ENCODE measurements around the gene PCDHA8.
A peak's percentile ranks its signal among the peaks of the same experiment; 100 is the strongest.
"Not testable (repeated sequence)": the region's sequence is repeated elsewhere in the genome, so short reads cannot be mapped to it uniquely, and the experiment has no call there.

The PCDHA8 gene

GRCh38 chr5:140840978-140841962, at the start of gene PCDHA8:
Gene PCDHA8, plus strand, starts transcription at chr5:140841187. Its CDS starts 135 bp downstream, at chr5:140841322.
- no peaks in the 10 kb centered on the region for H3K27me3 Mint-ChIP-seq (ENCODE audit: low read depth)
- H3K4me3 Mint-ChIP-seq, result no peak within 1 kb of the TSS
- H3K36me3 Mint-ChIP-seq (ENCODE audit: low read depth), result no peaks in the 10 kb centered on the region
- H3K9me3 Mint-ChIP-seq, result peaks cover 29% of the 10 kb centered on the region
- H3K27ac Mint-ChIP-seq, result peak within 1 kb of the TSS; percentile 8
- no peaks in the 10 kb centered on the region for H3K4me1 Mint-ChIP-seq (ENCODE audit: low read depth)

DNA sequence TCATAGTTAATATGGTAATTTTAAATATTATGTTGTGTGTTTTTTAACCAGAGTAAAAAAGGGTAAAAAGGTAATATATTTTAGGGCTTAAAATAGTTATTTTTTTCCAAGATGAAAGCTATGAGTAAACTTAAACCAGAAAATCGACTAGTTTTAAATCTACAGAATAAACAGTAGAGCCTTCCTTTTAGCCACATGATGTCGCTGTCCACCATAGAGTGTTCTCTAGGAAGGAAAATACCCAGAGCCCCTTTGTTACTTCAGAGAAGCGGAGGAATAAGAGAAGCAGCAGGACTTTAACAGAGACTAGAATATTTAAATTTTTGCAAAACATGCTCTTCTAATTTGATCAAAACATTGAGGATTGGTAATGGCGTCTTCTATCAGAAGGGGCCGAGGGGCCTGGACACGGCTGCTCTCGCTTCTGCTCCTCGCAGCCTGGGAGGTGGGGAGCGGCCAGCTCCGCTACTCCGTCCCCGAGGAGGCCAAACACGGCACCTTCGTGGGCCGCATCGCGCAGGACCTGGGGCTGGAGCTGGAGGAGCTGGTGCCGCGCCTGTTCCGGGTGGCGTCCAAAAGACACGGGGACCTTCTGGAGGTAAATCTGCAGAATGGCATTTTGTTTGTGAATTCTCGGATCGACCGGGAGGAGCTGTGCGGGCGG, 46.3 kb upstream of the PCDHA8 start, which contains the start of gene PCDHA2:
Gene PCDHA2 (plus strand): TSS at position 258 of the 664 bp plus-strand sequence.
- Mint-ChIP-seq H3K4me1 (ENCODE audit: low read depth) (no peaks in the 10 kb centered on the region), H3K27me3 (ENCODE audit: low read depth) (no peaks in the 10 kb centered on the region), H3K4me3 (no peak within 1 kb of the TSS), H3K9me3 (peaks cover 36% of the 10 kb centered on the region), H3K36me3 (ENCODE audit: low read depth) (no peaks in the 10 kb centered on the region), H3K27ac (no peak within 1 kb of the TSS)

- Mint-ChIP-seq H3K9me3 (peaks cover 40% of the 10 kb centered on the region), H3K4me3 (no peak overlapping the region), H3K4me1 (ENCODE audit: low read depth) (no peaks in the 10 kb centered on the region), H3K27ac (no peak overlapping the region), H3K27me3 (ENCODE audit: low read depth) (no peaks in the 10 kb centered on the region), H3K36me3 (ENCODE audit: low read depth) (no peaks in the 10 kb centered on the region)
These were observed 45.7 kb upstream of the PCDHA8 start for GRCh38 chr5:140795259-140795641.

DNA sequence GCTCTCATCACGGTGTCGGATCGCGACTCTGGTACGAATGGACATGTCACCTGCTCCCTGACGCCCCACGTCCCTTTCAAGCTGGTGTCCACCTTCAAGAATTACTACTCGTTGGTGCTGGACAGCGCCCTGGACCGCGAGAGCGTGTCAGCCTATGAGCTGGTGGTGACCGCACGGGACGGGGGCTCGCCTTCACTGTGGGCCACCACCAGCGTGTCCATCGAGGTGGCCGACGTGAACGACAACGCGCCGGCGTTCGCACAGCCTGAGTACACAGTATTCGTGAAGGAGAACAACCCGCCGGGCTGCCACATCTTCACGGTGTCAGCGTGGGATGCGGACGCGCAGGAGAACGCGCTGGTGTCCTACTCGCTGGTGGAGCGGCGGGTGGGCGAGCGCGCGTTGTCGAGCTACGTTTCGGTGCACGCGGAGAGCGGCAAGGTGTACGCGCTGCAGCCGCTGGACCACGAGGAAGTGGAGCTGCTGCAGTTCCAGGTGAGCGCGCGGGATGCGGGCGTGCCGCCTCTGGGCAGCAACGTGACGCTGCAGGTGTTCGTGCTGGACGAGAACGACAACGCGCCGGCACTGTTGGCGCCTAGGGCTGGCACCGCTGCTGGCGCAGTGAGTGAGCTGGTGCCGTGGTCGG, 44.8 kb upstream of the PCDHA8 start:
- not testable (repeated sequence) for H3K4me3 Mint-ChIP-seq; H3K27me3 Mint-ChIP-seq (ENCODE audit: low read depth); H3K4me1 Mint-ChIP-seq (ENCODE audit: low read depth); H3K36me3 Mint-ChIP-seq (ENCODE audit: low read depth); H3K27ac Mint-ChIP-seq
- peaks cover 36% of the 10 kb centered on the region for H3K9me3 Mint-ChIP-seq

- H3K9me3 Mint-ChIP-seq, result peaks cover 35% of the 10 kb centered on the region
- no peak overlapping the region for H3K4me3 Mint-ChIP-seq
- H3K27me3 Mint-ChIP-seq (ENCODE audit: low read depth), result no peaks in the 10 kb centered on the region
- no peak overlapping the region for H3K27ac Mint-ChIP-seq
- H3K36me3 Mint-ChIP-seq (ENCODE audit: low read depth), result no peaks in the 10 kb centered on the region
- H3K4me1 Mint-ChIP-seq (ENCODE audit: low read depth), result no peaks in the 10 kb centered on the region
These were observed 44.3 kb upstream of the PCDHA8 start for GRCh38 chr5:140796718-140797095.

DNA sequence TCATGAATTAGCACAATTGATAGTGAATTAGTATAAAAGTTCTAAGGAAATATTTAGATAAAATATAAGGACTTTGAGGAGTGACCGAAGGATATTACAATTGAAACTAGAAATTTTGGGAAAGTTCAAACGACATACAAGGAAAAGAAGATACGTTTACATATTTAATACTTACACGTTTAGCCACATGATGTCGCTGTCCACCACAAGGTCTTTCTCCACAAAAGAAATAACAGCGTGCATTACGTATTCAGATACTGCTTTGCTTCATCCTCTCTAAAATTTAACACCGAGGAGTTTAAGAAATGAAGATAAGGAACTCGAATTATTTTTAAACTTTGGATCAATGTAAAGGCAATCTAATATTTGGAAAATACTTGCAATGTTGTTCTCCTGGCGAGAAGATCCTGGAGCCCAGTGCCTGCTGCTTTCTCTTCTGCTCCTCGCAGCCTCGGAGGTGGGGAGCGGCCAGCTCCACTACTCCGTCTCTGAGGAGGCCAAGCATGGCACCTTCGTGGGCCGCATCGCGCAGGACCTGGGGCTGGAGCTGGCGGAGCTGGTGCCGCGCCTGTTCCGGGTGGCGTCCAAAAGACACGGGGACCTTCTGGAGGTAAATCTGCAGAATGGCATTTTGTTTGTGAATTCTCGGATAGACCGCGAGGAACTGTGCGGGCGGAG, 40.0 kb upstream of the PCDHA8 start, which contains the start of gene PCDHA3:
Gene PCDHA3 (plus strand): TSS at position 242 of the 678 bp plus-strand sequence.
- Mint-ChIP-seq H3K27me3 (ENCODE audit: low read depth) (no peaks in the 10 kb centered on the region), H3K4me3 (no peak within 1 kb of the TSS), H3K36me3 (ENCODE audit: low read depth) (no peaks in the 10 kb centered on the region), H3K27ac (peak within 1 kb of the TSS; percentile 6), H3K4me1 (ENCODE audit: low read depth) (no peaks in the 10 kb centered on the region), H3K9me3 (peaks cover 21% of the 10 kb centered on the region)

- no peak overlapping the region for H3K4me3 Mint-ChIP-seq
- H3K27me3 Mint-ChIP-seq (ENCODE audit: low read depth), result no peaks in the 10 kb centered on the region
- no peaks in the 10 kb centered on the region for H3K36me3 Mint-ChIP-seq (ENCODE audit: low read depth)
- no peak overlapping the region for H3K27ac Mint-ChIP-seq
- no peaks in the 10 kb centered on the region for H3K4me1 Mint-ChIP-seq (ENCODE audit: low read depth)
- H3K9me3 Mint-ChIP-seq, result peaks cover 23% of the 10 kb centered on the region
These were observed 39.5 kb upstream of the PCDHA8 start for GRCh38 chr5:140801494-140801841.

DNA sequence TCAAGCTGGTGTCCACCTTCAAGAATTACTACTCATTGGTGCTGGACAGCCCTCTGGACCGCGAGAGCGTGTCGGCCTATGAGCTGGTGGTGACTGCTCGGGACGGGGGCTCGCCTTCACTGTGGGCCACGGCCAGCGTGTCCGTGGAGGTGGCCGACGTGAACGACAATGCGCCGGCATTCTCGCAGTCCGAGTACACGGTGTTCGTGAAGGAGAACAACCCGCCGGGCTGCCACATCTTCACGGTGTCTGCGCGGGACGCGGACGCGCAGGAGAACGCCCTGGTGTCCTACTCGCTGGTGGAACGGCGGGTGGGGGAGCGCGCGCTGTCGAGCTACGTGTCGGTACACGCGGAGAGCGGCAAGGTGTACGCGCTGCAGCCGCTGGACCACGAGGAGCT, 38.6 kb upstream of the PCDHA8 start:
- not testable (repeated sequence) for H3K36me3 Mint-ChIP-seq (ENCODE audit: low read depth); H3K27me3 Mint-ChIP-seq (ENCODE audit: low read depth)

DNA sequence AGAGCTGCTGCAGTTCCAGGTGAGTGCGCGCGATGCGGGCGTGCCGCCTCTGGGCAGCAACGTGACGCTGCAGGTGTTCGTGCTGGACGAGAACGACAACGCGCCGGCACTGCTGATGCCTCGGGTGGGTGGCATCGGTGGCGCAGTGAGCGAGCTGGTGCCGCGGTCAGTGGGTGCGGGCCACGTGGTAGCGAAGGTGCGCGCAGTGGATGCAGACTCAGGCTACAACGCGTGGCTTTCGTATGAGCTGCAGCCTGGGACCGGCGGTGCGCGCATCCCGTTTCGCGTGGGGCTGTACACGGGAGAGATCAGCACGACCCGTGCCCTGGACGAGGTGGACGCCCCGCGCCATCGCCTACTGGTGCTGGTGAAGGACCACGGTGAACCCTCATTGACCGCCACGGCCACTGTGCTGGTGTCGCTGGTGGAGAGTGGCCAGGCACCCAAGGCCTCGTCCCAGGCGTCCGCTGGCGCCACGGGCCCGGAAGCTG, 38.2 kb upstream of the PCDHA8 start:
- no peaks in the 10 kb centered on the region for H3K4me1 Mint-ChIP-seq (ENCODE audit: low read depth)
- H3K9me3 Mint-ChIP-seq, result peaks cover 27% of the 10 kb centered on the region
- H3K27me3 Mint-ChIP-seq (ENCODE audit: low read depth), result no peaks in the 10 kb centered on the region
- no peak overlapping the region for H3K4me3 Mint-ChIP-seq
- no peak overlapping the region for H3K27ac Mint-ChIP-seq
- H3K36me3 Mint-ChIP-seq (ENCODE audit: low read depth), result no peaks in the 10 kb centered on the region

More for the DNA sequence above, 38.6 kb upstream of the PCDHA8 start:
- not testable (repeated sequence) for H3K27ac Mint-ChIP-seq; H3K4me3 Mint-ChIP-seq; H3K4me1 Mint-ChIP-seq (ENCODE audit: low read depth)
- H3K9me3 Mint-ChIP-seq, result peaks cover 25% of the 10 kb centered on the region

GRCh38 chr5:140806834-140807775, 33.9 kb upstream of the PCDHA8 start, which contains the start of gene PCDHA4:
Gene PCDHA4, plus strand, starts transcription at chr5:140807068.
- Mint-ChIP-seq H3K27ac (no peak within 1 kb of the TSS), H3K9me3 (peaks cover 31% of the 10 kb centered on the region), H3K4me1 (ENCODE audit: low read depth) (no peaks in the 10 kb centered on the region), H3K4me3 (no peak within 1 kb of the TSS), H3K27me3 (ENCODE audit: low read depth) (no peaks in the 10 kb centered on the region), H3K36me3 (ENCODE audit: low read depth) (peaks cover 1% of the 10 kb centered on the region)

GRCh38 chr5:140808241-140808888, 32.6 kb upstream of the PCDHA8 start:
- not testable (repeated sequence) for H3K27me3 Mint-ChIP-seq (ENCODE audit: low read depth)

DNA sequence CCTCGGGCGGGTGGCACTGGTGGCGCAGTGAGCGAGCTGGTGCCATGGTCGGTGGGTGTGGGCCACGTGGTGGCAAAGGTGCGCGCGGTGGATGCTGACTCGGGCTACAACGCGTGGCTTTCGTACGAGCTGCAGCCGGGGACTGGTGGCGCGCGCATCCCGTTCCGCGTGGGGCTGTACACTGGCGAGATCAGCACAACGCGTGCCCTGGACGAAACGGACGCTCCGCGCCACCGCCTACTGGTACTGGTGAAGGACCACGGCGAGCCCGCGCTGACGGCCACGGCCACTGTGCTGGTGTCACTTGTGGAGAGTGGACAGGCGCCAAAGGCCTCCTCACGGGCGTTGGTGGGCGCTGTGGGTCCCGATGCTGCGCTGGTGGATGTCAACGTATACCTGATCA, 32.1 kb upstream of the PCDHA8 start:
- Mint-ChIP-seq H3K4me3 (no peak overlapping the region), H3K36me3 (ENCODE audit: low read depth) (peaks cover 1% of the 10 kb centered on the region), H3K4me1 (ENCODE audit: low read depth) (no peaks in the 10 kb centered on the region), H3K9me3 (peaks cover 40% of the 10 kb centered on the region), H3K27ac (no peak overlapping the region), H3K27me3 (ENCODE audit: low read depth) (no peaks in the 10 kb centered on the region)

More at GRCh38 chr5:140808241-140808888, 32.6 kb upstream of the PCDHA8 start:
- H3K27ac Mint-ChIP-seq; H3K4me3 Mint-ChIP-seq; H3K36me3 Mint-ChIP-seq (ENCODE audit: low read depth); H3K4me1 Mint-ChIP-seq (ENCODE audit: low read depth): not testable (repeated sequence)
- H3K9me3 Mint-ChIP-seq, result peaks cover 41% of the 10 kb centered on the region
